DOHH2 (cell line): ENCODE measurements around the gene CAMTA1.

ENCODE experiments used
- H3F3A ChIP-seq: fragments of 200-600 bp; sonication (generic), shearing (Covaris generic); 2 replicates; pipeline ENCODE4 v1.6.0; 2016; ENCODE audit warnings: antibody characterized with exemption, mild to moderate bottlenecking; ENCODE audit not compliant: control insufficient read depth, insufficient read depth
- H3K27ac ChIP-seq: fragments of 200-600 bp; sonication (generic); 2 replicates; pipeline ENCODE4 v1.5.1; 2014; ENCODE audit warnings: low read depth, mild to moderate bottlenecking, low read length, moderate library complexity
- H3K27me3 ChIP-seq: fragments of 200-600 bp; sonication (generic); 2 replicates; pipeline ENCODE4 v1.6.1; 2014; ENCODE audit warnings: mild to moderate bottlenecking, low read length, mixed read lengths; ENCODE audit not compliant: control insufficient read depth
- H3K36me3 ChIP-seq: fragments of 200-600 bp; sonication (generic); 2 replicates; pipeline ENCODE4 v1.6.1; 2014; ENCODE audit warnings: mild to moderate bottlenecking, low read length, moderate library complexity, mixed read lengths; ENCODE audit not compliant: control insufficient read depth
- H3K4me1 ChIP-seq: fragments of 200-600 bp; sonication (generic); 2 replicates; pipeline ENCODE4 v1.6.1; 2014; ENCODE audit warnings: mild to moderate bottlenecking, low read length, mixed read lengths; ENCODE audit not compliant: control insufficient read depth
- H3K4me2 ChIP-seq: fragments of 200-600 bp; sonication (generic); 2 replicates; pipeline ENCODE4 v1.6.0; 2014; ENCODE audit warnings: mild to moderate bottlenecking, low read length, moderate library complexity
- H3K4me3 ChIP-seq: fragments of 200-600 bp; sonication (generic); 2 replicates; pipeline ENCODE4 v1.5.1; 2014; ENCODE audit warnings: mild to moderate bottlenecking, low read length, mixed read lengths
- H3K79me2 ChIP-seq: fragments of 200-600 bp; sonication (generic); 2 replicates; pipeline ENCODE4 v1.6.1; 2014; ENCODE audit warnings: mild to moderate bottlenecking, low read length, mixed read lengths; ENCODE audit not compliant: control insufficient read depth
- H3K9me2 ChIP-seq: fragments of 200-600 bp; sonication (generic); replicated peaks from 2 replicates; pipeline ENCODE4 v1.6.1; 2014; ENCODE audit warnings: mild to moderate bottlenecking, low read length, mixed read lengths; ENCODE audit not compliant: control insufficient read depth
- H3K9me3 ChIP-seq: fragments of 200-600 bp; sonication (generic); 2 replicates; pipeline ENCODE4 v1.6.1; 2014; ENCODE audit warnings: antibody characterized with exemption, low read length, mixed read lengths; ENCODE audit not compliant: control insufficient read depth, insufficient read depth
- H4K20me1 ChIP-seq: fragments of 200-600 bp; sonication (generic); 2 replicates; pipeline ENCODE4 v1.6.0; 2014; ENCODE audit warnings: low read depth, mild to moderate bottlenecking, antibody characterized with exemption, low read length, moderate library complexity; ENCODE audit not compliant: control insufficient read depth, insufficient read depth
- EZH2phosphoT487 ChIP-seq: fragments of 200-600 bp; sonication (generic); IDR thresholded peaks from 2 replicates; pipeline ENCODE4 v1.6.1; 2017; ENCODE audit warnings: borderline replicate concordance, mild to moderate bottlenecking, antibody characterized with exemption, low read length, moderate library complexity, mixed read lengths
- TF ChIP-seq, protein P1 (sequence below): fragments of 200-600 bp; sonication (generic); IDR thresholded peaks from one replicate; pipeline ENCODE4 v1.5.1; 2014; ENCODE audit warnings: antibody characterized with exemption, mild to moderate bottlenecking, low read depth, low read length; ENCODE audit not compliant: poor library complexity, severe bottlenecking

Gene CAMTA1

GRCh38 chr1:7744882-7745281, 959.6 kb downstream of the CAMTA1 start:
- Histone ChIP-seq H4K20me1 (no peaks in the 10 kb centered on the region), H3K9me3 (no peaks in the 10 kb centered on the region), H3K4me1 (peaks cover 8% of the 10 kb centered on the region), H3K4me3 (no peak overlapping the region), H3F3A (no peaks in the 10 kb centered on the region), H3K36me3 (no peaks in the 10 kb centered on the region), H3K27ac (no peak overlapping the region), H3K27me3 (no peaks in the 10 kb centered on the region), H3K4me2 (no peak overlapping the region), H3K9me2 (no peaks in the 10 kb centered on the region), H3K79me2 (no peaks in the 10 kb centered on the region)
- TF ChIP-seq, protein P1, sequence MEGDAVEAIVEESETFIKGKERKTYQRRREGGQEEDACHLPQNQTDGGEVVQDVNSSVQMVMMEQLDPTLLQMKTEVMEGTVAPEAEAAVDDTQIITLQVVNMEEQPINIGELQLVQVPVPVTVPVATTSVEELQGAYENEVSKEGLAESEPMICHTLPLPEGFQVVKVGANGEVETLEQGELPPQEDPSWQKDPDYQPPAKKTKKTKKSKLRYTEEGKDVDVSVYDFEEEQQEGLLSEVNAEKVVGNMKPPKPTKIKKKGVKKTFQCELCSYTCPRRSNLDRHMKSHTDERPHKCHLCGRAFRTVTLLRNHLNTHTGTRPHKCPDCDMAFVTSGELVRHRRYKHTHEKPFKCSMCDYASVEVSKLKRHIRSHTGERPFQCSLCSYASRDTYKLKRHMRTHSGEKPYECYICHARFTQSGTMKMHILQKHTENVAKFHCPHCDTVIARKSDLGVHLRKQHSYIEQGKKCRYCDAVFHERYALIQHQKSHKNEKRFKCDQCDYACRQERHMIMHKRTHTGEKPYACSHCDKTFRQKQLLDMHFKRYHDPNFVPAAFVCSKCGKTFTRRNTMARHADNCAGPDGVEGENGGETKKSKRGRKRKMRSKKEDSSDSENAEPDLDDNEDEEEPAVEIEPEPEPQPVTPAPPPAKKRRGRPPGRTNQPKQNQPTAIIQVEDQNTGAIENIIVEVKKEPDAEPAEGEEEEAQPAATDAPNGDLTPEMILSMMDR, result no peak
- TF ChIP-seq EZH2phosphoT487, result no peak

DNA sequence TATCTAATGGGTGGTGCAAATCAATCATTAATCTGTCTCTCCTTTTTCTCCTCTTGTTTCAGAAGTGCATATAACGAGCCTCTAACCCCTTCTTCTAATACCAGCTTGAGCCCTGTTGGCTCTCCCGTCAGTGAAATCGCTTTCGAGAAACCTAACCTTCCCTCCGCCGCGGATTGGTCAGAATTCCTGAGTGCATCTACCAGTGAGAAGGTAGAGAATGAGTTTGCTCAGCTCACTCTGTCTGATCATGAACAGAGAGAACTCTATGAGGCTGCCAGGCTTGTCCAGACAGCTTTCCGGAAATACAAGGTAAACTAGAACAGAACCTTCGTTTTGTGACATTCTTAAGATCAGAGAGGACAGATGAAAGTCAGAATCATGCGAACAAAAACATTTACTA, 960.5 kb downstream of the CAMTA1 start:
- Histone ChIP-seq H3K9me2 (no peaks in the 10 kb centered on the region), H3K9me3 (no peaks in the 10 kb centered on the region), H3K4me1 (peaks cover 3% of the 10 kb centered on the region; the same call in 1 of the 2 replicates), H3K79me2 (no peaks in the 10 kb centered on the region), H3K4me3 (no peak overlapping the region), H3K27me3 (no peaks in the 10 kb centered on the region), H3K4me2 (no peak overlapping the region), H3F3A (no peaks in the 10 kb centered on the region), H3K27ac (no peak overlapping the region), H4K20me1 (no peaks in the 10 kb centered on the region), H3K36me3 (no peaks in the 10 kb centered on the region)
- TF ChIP-seq, protein P1, result no peak
- TF ChIP-seq EZH2phosphoT487, result no peak

GRCh38 chr1:7747605-7748004, 962.4 kb downstream of the CAMTA1 start:
- H3K4me3 ChIP-seq, result no peak overlapping the region
- H3K27ac ChIP-seq, result no peak overlapping the region
- H3K4me2 ChIP-seq, result no peak overlapping the region
- H3K9me2 ChIP-seq, result no peaks in the 10 kb centered on the region
- no peaks in the 10 kb centered on the region for H3K79me2 ChIP-seq
- no peaks in the 10 kb centered on the region for H3K9me3 ChIP-seq
- H4K20me1 ChIP-seq, result no peaks in the 10 kb centered on the region
- no peaks in the 10 kb centered on the region for H3K4me1 ChIP-seq
- no peaks in the 10 kb centered on the region; the same call in 1 of the 2 replicates for H3K27me3 ChIP-seq
- no peaks in the 10 kb centered on the region for H3K36me3 ChIP-seq
- H3F3A ChIP-seq, result no peaks in the 10 kb centered on the region
- no peak for TF ChIP-seq EZH2phosphoT487
- TF ChIP-seq, protein P1, result no peak
